IMR-90 (cell line): ENCODE results near the gene SART1. TPM values are rescaled to one million over a fixed set of nuclear protein-coding genes. Genes with fewer than 3 reads are reported as not detected.
A peak's percentile ranks its signal among the peaks of the same experiment; 100 is the strongest.

Source experiments
- ATAC-seq: fragments of 200-7000 bp; cut with Tn5 transposase; 2 replicates; pipeline ENCODE4 v1.9.1; 2020; ENCODE audit warnings: low read depth, mild to moderate bottlenecking, moderate library complexity
- BruUV-seq: library from RNA; stranded (reverse); fragments of 400-500 nt; replicated peaks from 2 replicates; lab custom pipeline; 2021; lab: Mats Ljungman, UMichigan
- CTCF ChIA-PET: fragments of 300-600 bp; formaldehyde crosslinking; extraction: SDS; loops from one replicate; lab custom pipeline; 2021; ENCODE audit warnings: antibody characterized with exemption; lab: Yijun Ruan, JAX
- POLR2A ChIA-PET: fragments of 300-600 bp; sonication (Branson Sonifier 250); formaldehyde crosslinking; loops from one replicate; lab custom pipeline; 2022; ENCODE audit warnings: antibody characterized with exemption; ENCODE audit not compliant: unreplicated experiment; lab: Charles Lee
- DNase-seq: peaks from one replicate; pipeline ENCODE4 v3.0.0; 2013
- H2AFZ ChIP-seq: replicated peaks from 2 replicates; pipeline ENCODE3; 2013; ENCODE audit warnings: low read length, mild to moderate bottlenecking; ENCODE audit not compliant: poor library complexity
- H2AK5ac ChIP-seq: 2 replicates; pipeline ENCODE4 v1.6.1; 2013; ENCODE audit warnings: low read depth, low read length, inconsistent platforms
- H2AK9ac ChIP-seq: replicated peaks from 2 replicates; pipeline ENCODE3; 2013; ENCODE audit warnings: mild to moderate bottlenecking, low read depth, low read length, moderate library complexity; ENCODE audit not compliant: poor library complexity
- H2BK120ac ChIP-seq: 2 replicates; pipeline ENCODE4 v1.6.1; 2013; ENCODE audit warnings: low read depth, low read length, inconsistent platforms
- H2BK15ac ChIP-seq: 3 replicates; pipeline ENCODE4 v1.6.1; 2013; ENCODE audit warnings: low read depth, low read length, inconsistent platforms
- H2BK20ac ChIP-seq: 2 replicates; pipeline ENCODE4 v1.6.1; 2013; ENCODE audit warnings: low read depth, mild to moderate bottlenecking, inconsistent platforms, low read length, moderate library complexity
- H2BK5ac ChIP-seq: 2 replicates; pipeline ENCODE4 v1.6.1; 2013; ENCODE audit warnings: mild to moderate bottlenecking, low read depth, low read length, inconsistent platforms; ENCODE audit not compliant: poor library complexity, severe bottlenecking
- H3K14ac ChIP-seq: replicated peaks from 2 replicates; pipeline ENCODE4 v1.6.1; 2013; ENCODE audit warnings: low read depth, low read length, inconsistent platforms
- H3K18ac ChIP-seq: 2 replicates; pipeline ENCODE4 v1.6.1; 2013; ENCODE audit warnings: low read depth, low read length, control low read depth
- H3K23ac ChIP-seq: 2 replicates; pipeline ENCODE4 v1.6.1; 2013; ENCODE audit warnings: low read depth, low read length, inconsistent platforms
- H3K27ac ChIP-seq: 2 replicates; pipeline ENCODE4 v1.5.1; 2013; ENCODE audit warnings: mild to moderate bottlenecking, control low read depth, low read length; ENCODE audit not compliant: insufficient read depth
- H3K27me3 ChIP-seq: 2 replicates; pipeline ENCODE4 v1.6.1; 2013; ENCODE audit warnings: low read length; ENCODE audit not compliant: control insufficient read depth, insufficient read depth
- H3K36me3 ChIP-seq: 2 replicates; pipeline ENCODE4 v1.6.1; 2013; ENCODE audit warnings: low read length, mixed read lengths; ENCODE audit not compliant: control insufficient read depth, insufficient read depth
- H3K4ac ChIP-seq: 2 replicates; pipeline ENCODE4 v1.6.1; 2013; ENCODE audit warnings: low read depth, low read length, inconsistent platforms
- H3K4me1 ChIP-seq: 2 replicates; pipeline ENCODE4 v1.6.1; 2013; ENCODE audit warnings: low read length, mixed read lengths; ENCODE audit not compliant: control insufficient read depth, insufficient read depth
- H3K4me2 ChIP-seq: 2 replicates; pipeline ENCODE4 v1.6.1; 2013; ENCODE audit warnings: low read depth, mild to moderate bottlenecking, control low read depth, low read length, moderate library complexity
- H3K4me3 ChIP-seq: 2 replicates; pipeline ENCODE4 v1.5.1; 2013; ENCODE audit warnings: low read depth, mild to moderate bottlenecking, control low read depth, low read length, moderate library complexity; ENCODE audit not compliant: insufficient read depth
- H3K56ac ChIP-seq: 2 replicates; pipeline ENCODE4 v1.6.1; 2013; ENCODE audit warnings: low read length, inconsistent platforms; ENCODE audit not compliant: insufficient read depth; ENCODE audit errors: extremely low read depth
- H3K79me1 ChIP-seq, 2 experiments: 2 replicates each; pipeline ENCODE4 v1.6.1; 2013; ENCODE audit warnings: low read length in 2 of 2, inconsistent platforms in 1 of 2, low read depth in 1 of 2
- H3K9ac ChIP-seq: 2 replicates; pipeline ENCODE4 v1.6.1; 2013; ENCODE audit warnings: low read depth, low read length, control low read depth
- H3K9me1 ChIP-seq: 2 replicates; pipeline ENCODE4 v1.6.1; 2013; ENCODE audit warnings: low read length, inconsistent platforms; ENCODE audit not compliant: insufficient read depth
- H3K9me3 ChIP-seq: 2 replicates; pipeline ENCODE4 v1.6.1; 2013; ENCODE audit warnings: low read length; ENCODE audit not compliant: control insufficient read depth, insufficient read depth
- H4K20me1 ChIP-seq: 2 replicates; pipeline ENCODE4 v1.6.1; 2013; ENCODE audit warnings: low read length, inconsistent platforms; ENCODE audit not compliant: insufficient read depth
- H4K5ac ChIP-seq: 2 replicates; pipeline ENCODE4 v1.6.1; 2013; ENCODE audit warnings: mild to moderate bottlenecking, low read depth, low read length, control low read depth
- H4K8ac ChIP-seq, 2 experiments: 2 replicates each; pipeline ENCODE4 v1.6.1; 2013; ENCODE audit warnings: low read depth in 2 of 2, low read length in 2 of 2, control low read depth in 1 of 2, inconsistent platforms in 1 of 2
- H4K91ac ChIP-seq: 2 replicates; pipeline ENCODE4 v1.6.1; 2013; ENCODE audit warnings: low read depth, low read length, inconsistent platforms; ENCODE audit not compliant: insufficient read depth
- CTCF ChIP-seq: conservative IDR thresholded peaks from 2 replicates; pipeline ENCODE4 v1.5.1; 2012; ENCODE audit warnings: mild to moderate bottlenecking, low read depth, low read length, improper control_type of control experiment
- MAFK ChIP-seq: IDR thresholded peaks from 2 replicates; pipeline ENCODE4 v1.6.1; 2012; ENCODE audit warnings: low read depth, low read length, improper control_type of control experiment
- NFE2L2 ChIP-seq: fragments of 150-350 bp; IDR thresholded peaks from 2 replicates; pipeline ENCODE4 v1.6.1; 2016; ENCODE audit warnings: low read depth, mild to moderate bottlenecking, low read length
- POLR2A ChIP-seq: IDR thresholded peaks from 2 replicates; pipeline ENCODE4 v1.6.1; 2012; ENCODE audit warnings: mild to moderate bottlenecking, low read depth, low read length
- RAD21 ChIP-seq: IDR thresholded peaks from 2 replicates; pipeline ENCODE4 v1.6.1; 2012; ENCODE audit warnings: low read length, improper control_type of control experiment
- RFX5 ChIP-seq: IDR thresholded peaks from 2 replicates; pipeline ENCODE4 v1.8.0; 2012; ENCODE audit warnings: low read depth, mild to moderate bottlenecking, low read length, moderate library complexity
- WGBS, 2 experiments: methylation state at CpG; one replicate each; pipeline versions ENCODE4 v1.1.5 to v1.1.7; 2013; ENCODE audit warnings: missing lambda C conversion rate in 2 of 2; ENCODE audit not compliant: insufficient read length in 1 of 2; ENCODE audit errors: extremely low coverage in 2 of 2; 5-methylcytosine and 5-hydroxymethylcytosine counted together
- dilution Hi-C: fragments of 300-500 bp; cut with HindIII; formaldehyde crosslinking; loops from one replicate; pipeline ENCODE4 v1.14.3; 2018; ENCODE audit warnings: low sequenced_read_pairs; ENCODE audit not compliant: unreplicated experiment
- in situ Hi-C: fragments of 300-500 bp; cut with MboI; formaldehyde crosslinking; loops from 3 replicates; pipeline ENCODE4 v1.14.3; 2019; ENCODE audit warnings: low sequenced_read_pairs, inconsistent platforms, mixed read lengths
- intact Hi-C: fragments of 100-400 bp; cut with micrococcal nuclease; formaldehyde crosslinking; loops from 2 replicates; pipeline ENCODE4 v1.10.0; 2022
- polyA plus RNA-seq, 3 experiments: library from polyadenylated mRNA; depleted of rRNA; stranded (reverse); fragments of >200 nt; gene quantifications; 2 replicates each; pipeline ENCODE4 v1.2.3, GENCODE V29; 2012; ENCODE audit warnings: low replicate concordance in 1 of 3
- total RNA-seq: library from RNA; depleted of rRNA; stranded (reverse); fragments of >200 nt; gene quantifications from 2 replicates; pipeline ENCODE4 v1.2.3, GENCODE V29; 2012
- TF ChIP-seq, protein P1 (sequence below): fragments of 150-350 bp; IDR thresholded peaks from 2 replicates; pipeline ENCODE4 v1.6.1; 2016; ENCODE audit warnings: low read depth, mild to moderate bottlenecking, low read length, moderate library complexity, borderline replicate concordance

Gene SART1
- total and polyA plus RNA-seq, 2 of the 4 experiments (the other 2 are of a cell fraction): 25.5 to 43.5 TPM

GRCh38 chr11:65945941-65946558 lies 15.5 kb upstream of the SART1 start:
- ATAC-seq: no peak
- Histone ChIP-seq H3K36me3 (no peaks in the 10 kb centered on the region), H2BK5ac (no peak overlapping the region), H3K23ac (no peak overlapping the region), H2BK20ac (no peak overlapping the region), H2BK15ac (no peak overlapping the region), H3K14ac (no peak overlapping the region), H3K9me3 (no peaks in the 10 kb centered on the region), H3K4me2 (no peak overlapping the region), H3K79me1 (peaks cover 0 to 11% of the 10 kb centered on the region in 2 experiments; a peak in 2 of 4 replicates), H3K4ac (no peak overlapping the region), H3K27me3 (peaks cover 3% of the 10 kb centered on the region; the same call in 1 of the 2 replicates), H3K9ac (no peak overlapping the region), H3K18ac (no peak overlapping the region), H3K27ac (no peak overlapping the region), H4K20me1 (0 out of 2 replicates have a peak, but pooled peaks cover 2% of the 10 kb centered on the region), H2AK5ac (no peak overlapping the region), H2AFZ (peak overlapping the region; percentile 27), H3K4me1 (peaks cover 5% of the 10 kb centered on the region), H3K56ac (no peak overlapping the region), H3K4me3 (no peak overlapping the region), H4K91ac (no peak overlapping the region), H4K8ac (no peak overlapping the region), H4K5ac (no peak overlapping the region), H3K9me1 (peaks cover 11% of the 10 kb centered on the region), H2BK120ac (no peak overlapping the region), H2AK9ac (no peak overlapping the region)
- DNase-seq: no peak
- intact Hi-C loops (no loop called here), dilution Hi-C loops (no loop called here), in situ Hi-C loops (no loop called here)
- POLR2A ChIA-PET: no interaction called here
- CTCF ChIA-PET: interaction anchor here (0.7 kb wide), 1 partner anchor 16 kb away, joined by 3 read pairs; no protein-coding TSS in a partner anchor
- 100% methylated on average over 2 of the region's 11 CpGs; no CpG with 5 or more reads in 1 of the 2 experiments for WGBS, 2 experiments
- no TSS peak for BruUV-seq
- TF ChIP-seq POLR2A (no peak), RAD21 (no peak), RFX5 (no peak), MAFK (no peak), NFE2L2 (no peak), CTCF (no peak)
- TF ChIP-seq, protein P1, sequence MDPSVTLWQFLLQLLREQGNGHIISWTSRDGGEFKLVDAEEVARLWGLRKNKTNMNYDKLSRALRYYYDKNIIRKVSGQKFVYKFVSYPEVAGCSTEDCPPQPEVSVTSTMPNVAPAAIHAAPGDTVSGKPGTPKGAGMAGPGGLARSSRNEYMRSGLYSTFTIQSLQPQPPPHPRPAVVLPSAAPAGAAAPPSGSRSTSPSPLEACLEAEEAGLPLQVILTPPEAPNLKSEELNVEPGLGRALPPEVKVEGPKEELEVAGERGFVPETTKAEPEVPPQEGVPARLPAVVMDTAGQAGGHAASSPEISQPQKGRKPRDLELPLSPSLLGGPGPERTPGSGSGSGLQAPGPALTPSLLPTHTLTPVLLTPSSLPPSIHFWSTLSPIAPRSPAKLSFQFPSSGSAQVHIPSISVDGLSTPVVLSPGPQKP: no peak
